Posterior cingulate gyrus (tissue), 11 donors: ENCODE data around the gene C2orf49.

Experiments used
- DNase-seq, 10 donors: peaks; one replicate each; pipeline versions ENCODE4 v3.0.0 to v3.0.0-alpha.2; 2020 to 2021; ENCODE audit warnings: mixed read lengths in 3 of 10
- intact Hi-C: fragments of 100-400 bp; cut with DNase I; formaldehyde crosslinking; loops from one replicate; pipeline ENCODE4 v1.15.1; 2023

The C2orf49 gene

GRCh38 chr2:105358593-105358992 lies 21.3 kb downstream of the C2orf49 start:
- peak in 1 of 10 donors; percentile 16 for DNase-seq
- intact Hi-C loops, result no loop called here

- intact Hi-C loops, result no loop called here
Measured at GRCh38 chr2:105361102-105361889, 24.0 kb downstream of the C2orf49 start.

DNA sequence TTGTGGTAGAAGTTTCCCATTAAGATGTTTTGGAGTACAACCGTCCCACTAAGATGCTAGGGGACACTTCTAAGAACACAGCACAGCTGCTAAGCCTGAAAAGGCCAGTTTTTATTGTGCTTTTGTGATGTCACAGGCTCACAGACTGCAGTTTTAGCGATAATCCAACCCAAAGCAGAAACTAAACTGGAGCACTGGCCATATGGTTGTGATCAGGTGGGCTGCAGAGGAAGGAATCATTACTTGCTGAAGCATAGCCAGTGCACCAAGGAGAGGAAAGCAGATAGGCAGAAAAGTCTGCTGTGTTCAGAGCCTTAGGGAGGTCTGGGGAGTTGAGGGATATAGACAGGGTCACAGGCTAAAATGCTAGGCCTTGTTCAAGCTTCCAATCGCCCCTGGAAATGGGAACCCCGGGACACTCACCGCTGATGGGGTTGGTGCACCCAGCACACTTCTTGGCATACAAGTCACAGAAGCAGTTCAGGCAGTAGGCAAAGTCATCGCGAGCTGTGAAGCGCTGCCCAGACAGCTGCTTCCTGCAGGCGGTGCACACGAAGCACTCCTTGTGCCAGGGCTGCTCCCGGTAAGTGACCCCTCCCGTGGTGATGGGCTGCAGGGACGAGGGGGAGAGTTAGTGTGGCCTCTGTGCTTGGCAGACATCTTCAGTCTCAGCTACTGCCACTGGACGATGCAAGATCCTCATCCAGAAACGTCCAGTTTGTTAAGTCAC lies 25.7 kb downstream of the C2orf49 start:
- peak in 4 of 10 donors; percentile 30 to 86 (median 78) for DNase-seq

More at GRCh38 chr2:105361102-105361889, 24.0 kb downstream of the C2orf49 start:
- DNase-seq, result peak in 1 of 10 donors; percentile 9

GRCh38 chr2:105364436-105365139 lies 27.2 kb downstream of the C2orf49 start:
- peak in 1 of 10 donors; percentile 70 for DNase-seq
- intact Hi-C loops, result no loop called here

More for the DNA sequence above, 25.7 kb downstream of the C2orf49 start:
- intact Hi-C loops, result no loop called here

GRCh38 chr2:105365206-105365605 lies 27.9 kb downstream of the C2orf49 start:
- intact Hi-C loops, result no loop called here
- no peak for DNase-seq

- intact Hi-C loops, result loop anchor here (1.0 kb wide), 1 partner anchor 152 kb away; no protein-coding TSS in a partner anchor
Measured at GRCh38 chr2:105368759-105369408, 31.5 kb downstream of the C2orf49 start.

GRCh38 chr2:105369777-105370690 lies 32.7 kb downstream of the C2orf49 start:
- intact Hi-C loops, result loop anchor here (1.0 kb wide), 1 partner anchor 151 kb away; no protein-coding TSS in a partner anchor
- DNase-seq, result peak; percentile 78 to 98 (median 89)

More at GRCh38 chr2:105368759-105369408, 31.5 kb downstream of the C2orf49 start:
- DNase-seq, result peak in 1 of 10 donors; percentile 12

DNA sequence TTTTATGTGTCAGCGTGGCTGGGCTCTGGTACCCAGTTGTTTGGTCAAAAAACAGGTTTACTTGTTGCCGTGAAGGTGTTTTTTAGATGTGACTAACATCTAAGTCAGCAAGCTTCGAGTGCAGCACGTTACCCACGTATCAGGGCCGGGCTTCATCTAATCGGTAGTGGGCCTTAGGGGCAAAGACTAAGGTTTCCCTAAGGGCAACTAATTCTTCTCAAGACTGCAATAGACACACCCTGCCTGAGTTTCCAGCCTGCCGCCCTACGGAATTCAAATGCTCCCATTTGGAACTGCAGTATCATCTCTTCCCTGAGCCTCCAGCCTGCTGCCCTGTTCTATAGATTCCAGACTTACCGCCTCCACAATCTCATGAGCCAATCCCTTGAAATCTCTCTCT lies 33.8 kb downstream of the C2orf49 start:
- intact Hi-C loops, result no loop called here
- peak in 1 of 10 donors; percentile 85 for DNase-seq

GRCh38 chr2:105371810-105372209 lies 34.5 kb downstream of the C2orf49 start:
- DNase-seq, result peak in 1 of 10 donors; percentile 22
- intact Hi-C loops, result no loop called here

GRCh38 chr2:105373344-105373781 lies 36.0 kb downstream of the C2orf49 start:
- intact Hi-C loops, result no loop called here
- DNase-seq, result peak in 2 of 10 donors; percentile 74 to 77

DNA sequence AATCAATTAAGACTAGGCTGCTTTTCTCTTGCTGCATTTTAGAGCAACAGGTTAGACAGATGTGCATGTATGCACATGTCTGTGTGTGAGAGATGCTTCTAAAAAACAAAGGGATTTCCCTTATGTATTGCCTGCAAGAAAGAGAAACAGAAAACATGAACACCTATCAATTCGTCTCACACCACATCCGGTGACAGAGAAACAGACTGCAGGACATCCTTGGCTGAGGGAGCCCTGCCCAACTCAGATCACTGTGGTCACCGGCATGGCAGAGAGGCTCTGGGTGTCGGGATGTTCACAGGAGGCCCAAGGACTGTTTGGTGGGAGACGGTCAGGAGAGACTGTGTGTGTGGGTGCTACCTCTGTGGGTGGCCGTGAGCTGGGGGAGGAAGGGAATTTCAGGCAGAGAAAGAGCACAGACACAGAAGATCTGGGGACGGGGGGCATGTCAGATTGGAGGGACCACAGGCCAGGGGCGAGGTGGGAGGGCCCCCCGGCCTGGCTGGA lies 36.6 kb downstream of the C2orf49 start:
- DNase-seq, result peak in 1 of 10 donors; percentile 56
- intact Hi-C loops, result no loop called here

DNA sequence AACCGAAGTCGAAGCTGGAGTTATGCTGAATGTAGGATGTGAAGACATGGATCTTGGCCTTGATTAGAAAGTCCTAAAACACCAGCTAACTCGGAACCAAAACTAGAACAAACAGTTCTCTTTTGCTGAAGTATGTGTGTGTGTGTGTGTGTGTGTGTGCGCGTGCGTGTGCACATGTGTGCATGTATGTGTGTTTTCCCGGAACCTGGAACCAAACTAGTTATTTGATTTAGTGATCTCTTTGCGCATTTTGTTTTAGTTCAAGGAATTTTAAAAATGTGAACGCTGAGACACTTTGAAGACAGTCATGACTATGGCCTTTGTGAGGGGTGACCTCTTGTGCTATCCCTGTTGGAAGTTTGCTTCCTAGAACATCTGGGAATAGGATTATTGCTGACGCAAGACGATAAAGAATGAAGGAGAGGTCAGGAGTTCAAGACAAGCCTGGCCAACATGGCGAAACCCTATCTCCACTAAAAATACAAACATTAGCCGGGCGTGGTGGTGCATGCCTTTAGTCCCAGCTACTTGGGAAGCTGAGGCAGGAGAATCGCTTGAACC lies 37.7 kb downstream of the C2orf49 start:
- peak in 1 of 10 donors; percentile 27 for DNase-seq
- intact Hi-C loops, result no loop called here

GRCh38 chr2:105376010-105376409 lies 38.7 kb downstream of the C2orf49 start:
- DNase-seq, result peak in 1 of 10 donors; percentile 31
- intact Hi-C loops, result no loop called here

DNA sequence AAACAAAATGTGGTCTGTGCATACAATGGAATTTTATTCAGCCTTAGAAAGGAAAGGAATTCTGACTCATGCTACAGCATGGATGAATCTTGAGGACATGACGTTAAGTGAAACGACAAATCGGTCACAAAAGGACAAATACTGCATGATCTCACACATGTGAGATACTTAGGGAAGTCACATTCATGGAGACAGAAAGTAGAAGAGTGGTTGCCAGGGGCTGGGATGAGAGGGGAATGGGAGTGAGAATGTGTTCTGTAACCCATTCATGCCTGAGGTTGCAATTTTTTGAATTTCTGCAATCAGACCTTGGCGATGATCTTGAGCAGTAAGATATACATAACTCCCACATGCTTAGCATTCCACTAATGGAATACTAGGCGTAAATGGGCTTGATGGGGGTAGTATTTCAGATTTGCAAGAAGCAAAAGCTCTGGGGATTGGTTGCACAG lies 39.5 kb downstream of the C2orf49 start:
- DNase-seq, result peak in 1 of 10 donors; percentile 12
- intact Hi-C loops, result no loop called here

- intact Hi-C loops, result no loop called here
Measured at GRCh38 chr2:105377871-105378270, 40.5 kb downstream of the C2orf49 start.

DNA sequence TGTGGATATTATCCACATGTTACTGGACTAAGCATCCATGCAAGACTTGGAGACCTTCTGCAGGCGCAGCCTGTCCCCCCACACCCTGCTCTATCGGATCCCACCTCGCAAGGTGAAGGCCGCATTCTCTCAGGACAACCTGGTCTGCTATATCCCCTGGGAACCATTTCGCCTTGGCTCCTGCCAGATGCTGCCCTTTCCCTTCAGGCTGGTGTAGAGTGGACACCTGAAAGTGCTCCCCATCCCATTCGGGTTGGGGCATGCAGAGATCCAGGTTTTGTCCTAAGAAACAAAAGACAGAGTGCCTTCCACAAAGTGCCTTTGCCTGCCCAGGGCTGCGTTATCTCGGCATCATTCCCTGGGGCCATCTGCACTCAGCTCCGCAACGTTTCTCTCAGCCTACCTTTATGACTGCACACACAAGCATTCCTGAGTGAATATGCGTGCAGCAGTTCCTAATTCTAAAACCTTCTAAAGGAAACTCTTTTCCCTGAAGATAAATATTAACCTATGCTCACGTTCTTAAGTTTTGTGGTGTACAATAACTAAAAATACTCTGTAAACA lies 41.0 kb downstream of the C2orf49 start:
- peak in 1 of 10 donors; percentile 63 for DNase-seq
- intact Hi-C loops, result no loop called here

More at GRCh38 chr2:105377871-105378270, 40.5 kb downstream of the C2orf49 start:
- DNase-seq, result peak in 1 of 10 donors; percentile 16

DNA sequence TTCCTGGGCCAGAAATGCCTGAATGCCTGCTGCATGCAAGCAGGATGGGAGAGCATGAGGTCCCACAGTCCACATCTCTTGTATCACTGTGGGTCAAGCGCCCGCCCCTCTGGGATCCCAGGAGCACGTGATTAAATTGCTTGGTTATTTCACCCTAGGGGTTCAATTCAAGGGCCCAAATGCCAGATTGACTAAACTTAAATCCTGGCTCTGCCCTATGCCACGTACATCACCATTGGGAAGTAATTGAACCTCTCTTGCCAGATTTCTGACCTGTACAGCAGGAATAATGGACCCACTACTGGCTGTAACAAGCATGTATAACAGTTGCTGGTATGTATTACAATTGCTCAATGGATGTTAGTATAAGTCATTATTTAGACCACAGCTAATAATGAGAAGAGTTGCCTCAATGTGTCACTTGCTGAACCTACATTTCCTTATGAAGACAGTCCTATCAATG lies 41.6 kb downstream of the C2orf49 start:
- DNase-seq, result no peak
- intact Hi-C loops, result no loop called here

DNA sequence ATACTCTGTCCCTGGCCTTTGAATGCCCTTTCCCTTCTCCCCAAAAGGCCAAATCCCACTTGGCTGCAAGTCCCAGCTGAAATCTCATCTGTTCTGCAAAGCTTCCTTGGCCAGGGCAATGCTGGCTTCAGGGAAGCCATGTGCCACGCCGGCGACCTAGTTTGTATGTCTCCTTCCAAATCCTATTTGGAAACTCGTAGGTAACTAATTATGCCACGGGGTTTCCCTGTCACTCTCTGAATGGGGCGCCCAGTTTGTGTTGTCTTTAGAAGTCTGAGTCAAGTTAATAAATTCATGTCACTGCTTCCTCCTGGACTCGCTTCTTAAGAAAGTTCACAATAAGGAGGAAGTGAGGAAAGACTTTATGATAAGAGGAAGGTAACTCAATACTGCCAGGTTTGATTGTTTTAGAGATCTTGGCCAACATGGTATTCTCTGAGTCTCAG lies 42.4 kb downstream of the C2orf49 start:
- no peak for DNase-seq
- intact Hi-C loops, result no loop called here
